Measurements from ENCODE around the gene POU5F1.

POU5F1 gene

DNA sequence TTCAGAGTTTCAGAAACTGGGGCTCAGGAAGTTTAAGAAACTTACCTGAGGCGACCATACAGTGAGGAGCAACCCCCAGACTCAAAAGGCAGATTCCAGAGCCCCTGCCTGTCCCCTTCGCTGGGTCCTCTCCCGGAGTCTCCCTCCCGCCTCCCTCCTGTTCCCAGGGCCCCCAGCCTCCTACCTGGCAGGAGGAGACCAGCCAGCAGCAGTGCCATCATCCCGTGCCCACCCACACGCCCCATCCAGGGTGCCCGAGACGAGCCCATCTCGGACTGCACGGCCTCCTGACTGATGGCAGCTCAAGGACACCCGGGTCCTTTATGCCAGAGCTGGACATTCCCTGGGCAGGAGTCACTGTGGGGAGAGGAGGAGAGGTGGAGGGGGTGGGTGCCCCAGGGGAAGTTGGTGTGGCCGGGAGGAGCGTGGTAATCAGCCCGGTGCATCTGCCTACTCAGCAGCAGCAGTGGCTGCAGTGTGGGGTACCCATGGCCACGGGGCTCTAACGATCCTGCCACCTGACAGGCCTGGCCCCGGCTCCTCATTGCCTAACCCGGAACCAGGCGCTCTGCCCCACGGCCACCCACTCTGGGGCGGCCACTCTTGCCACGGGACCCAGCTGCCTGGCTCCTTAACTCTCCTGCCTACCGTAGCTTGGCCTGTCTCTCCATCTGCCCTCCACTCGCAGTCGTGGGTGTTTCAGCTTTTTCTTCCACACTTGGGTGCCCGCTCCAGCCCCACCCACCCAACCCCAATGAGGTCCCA lies 50.1 kb downstream of the POU5F1 start, which contains the start of gene CDSN:
Gene CDSN, minus strand, starts transcription at position 296 of the 765 bp plus-strand sequence. Its CDS starts 27 bp downstream, at position 269.
- TF ChIP-seq, protein P1, sequence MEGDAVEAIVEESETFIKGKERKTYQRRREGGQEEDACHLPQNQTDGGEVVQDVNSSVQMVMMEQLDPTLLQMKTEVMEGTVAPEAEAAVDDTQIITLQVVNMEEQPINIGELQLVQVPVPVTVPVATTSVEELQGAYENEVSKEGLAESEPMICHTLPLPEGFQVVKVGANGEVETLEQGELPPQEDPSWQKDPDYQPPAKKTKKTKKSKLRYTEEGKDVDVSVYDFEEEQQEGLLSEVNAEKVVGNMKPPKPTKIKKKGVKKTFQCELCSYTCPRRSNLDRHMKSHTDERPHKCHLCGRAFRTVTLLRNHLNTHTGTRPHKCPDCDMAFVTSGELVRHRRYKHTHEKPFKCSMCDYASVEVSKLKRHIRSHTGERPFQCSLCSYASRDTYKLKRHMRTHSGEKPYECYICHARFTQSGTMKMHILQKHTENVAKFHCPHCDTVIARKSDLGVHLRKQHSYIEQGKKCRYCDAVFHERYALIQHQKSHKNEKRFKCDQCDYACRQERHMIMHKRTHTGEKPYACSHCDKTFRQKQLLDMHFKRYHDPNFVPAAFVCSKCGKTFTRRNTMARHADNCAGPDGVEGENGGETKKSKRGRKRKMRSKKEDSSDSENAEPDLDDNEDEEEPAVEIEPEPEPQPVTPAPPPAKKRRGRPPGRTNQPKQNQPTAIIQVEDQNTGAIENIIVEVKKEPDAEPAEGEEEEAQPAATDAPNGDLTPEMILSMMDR (IDR thresholded peaks at IDR 0.05; ENCODE audit: insufficient read depth, low read depth, low read length, missing control alignments) = no peak
- no peak for DNase-seq (ENCODE audit: low read depth)
- no peak within 1 kb of the TSS for H3K4me3 ChIP-seq (ENCODE audit: low read length)

DNA sequence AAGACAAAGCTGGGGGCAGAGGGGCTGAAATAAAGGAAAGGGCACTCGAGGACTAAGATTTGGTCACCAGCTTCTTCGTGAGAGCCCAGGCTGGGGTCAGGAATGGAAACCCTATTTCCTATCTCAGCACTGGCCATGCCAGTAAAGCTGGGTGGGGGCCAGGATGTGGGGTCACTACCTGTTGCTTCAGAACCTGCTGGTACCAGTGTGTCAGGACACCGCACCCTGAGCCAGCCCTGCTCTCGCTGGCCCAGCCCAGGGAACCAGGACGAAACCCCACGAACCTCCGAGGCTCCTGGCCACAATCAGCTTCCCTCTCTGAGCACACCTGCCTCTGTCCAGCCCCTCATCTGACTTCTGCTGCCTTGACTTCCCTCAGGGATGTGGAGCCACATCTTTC lies 52.3 kb downstream of the POU5F1 start:
- DNase-seq (ENCODE audit: low read depth) = no peak
- H3K4me3 ChIP-seq (ENCODE audit: low read length) = no peak overlapping the region
- TF ChIP-seq, protein P1 (IDR thresholded peaks at IDR 0.05; ENCODE audit: insufficient read depth, low read depth, low read length, missing control alignments) = no peak

DNA sequence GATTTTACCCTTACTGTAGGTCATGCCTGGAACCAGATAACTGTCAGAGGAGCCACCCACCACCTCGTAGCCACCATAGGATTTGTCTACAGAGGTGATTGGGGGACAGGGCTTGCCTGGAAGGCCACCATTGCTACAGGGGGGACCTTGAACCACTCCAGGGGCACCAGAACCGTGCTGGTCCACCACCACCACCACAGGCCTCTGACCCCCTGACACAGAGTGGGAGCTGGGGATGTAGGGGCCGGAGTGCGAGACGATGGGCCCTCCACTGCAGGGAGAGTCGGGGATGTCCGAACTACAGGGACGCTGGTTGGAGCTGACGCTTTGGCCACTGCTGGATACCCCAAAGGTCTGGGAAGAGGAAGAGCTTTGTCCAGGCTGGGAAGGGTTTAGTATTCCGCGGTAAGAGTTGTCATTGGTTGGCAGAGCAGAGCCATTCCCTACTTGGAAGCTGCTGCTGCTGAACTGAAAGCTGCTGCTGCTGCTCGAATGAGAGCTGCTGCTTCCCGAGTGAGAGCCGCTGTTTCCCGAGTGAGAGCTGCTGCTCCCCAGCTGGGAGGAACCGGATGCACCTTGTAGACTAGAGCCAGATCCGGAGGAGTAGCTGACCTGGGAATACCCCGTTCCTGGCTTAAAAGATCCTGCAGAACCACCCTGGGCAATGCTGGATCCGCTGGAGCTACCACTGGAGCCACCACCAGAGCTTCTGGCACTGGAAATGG lies 53.7 kb downstream of the POU5F1 start:
- DNase-seq (ENCODE audit: low read depth) = no peak
- H3K4me3 ChIP-seq (ENCODE audit: low read length) = no peak overlapping the region
- TF ChIP-seq, protein P1 (IDR thresholded peaks at IDR 0.05; ENCODE audit: insufficient read depth, low read depth, low read length, missing control alignments) = no peak

DNA sequence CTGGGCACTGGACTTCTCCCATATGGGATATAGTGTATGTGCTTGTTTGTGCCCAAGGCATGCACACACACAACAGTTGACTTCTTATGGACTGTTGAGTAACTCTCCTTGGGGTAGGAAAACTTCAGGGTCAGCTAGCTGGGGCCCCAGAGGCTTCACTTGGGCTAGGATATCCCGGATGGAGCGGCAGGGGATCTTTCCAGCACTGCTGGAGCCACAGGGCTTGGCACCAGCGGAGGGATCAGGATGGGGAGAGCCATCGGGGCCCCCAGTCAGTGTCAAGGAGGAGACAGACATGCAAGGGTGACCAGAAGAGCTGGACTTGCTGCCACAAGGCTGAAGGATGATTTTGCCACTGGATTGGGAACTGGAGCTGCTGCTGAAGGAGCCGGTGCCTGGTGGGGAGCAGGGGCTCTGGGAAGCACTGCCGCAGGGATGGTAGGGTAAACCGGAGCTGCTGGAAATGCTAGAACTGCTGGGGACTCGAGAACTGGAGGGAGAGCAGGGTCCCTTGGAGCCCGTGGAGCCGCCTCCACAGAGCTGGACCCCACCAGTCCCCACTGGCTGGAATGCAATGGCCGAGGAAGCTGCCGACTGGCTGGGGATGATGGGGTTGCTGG lies 54.4 kb downstream of the POU5F1 start:
- TF ChIP-seq, protein P1 (IDR thresholded peaks at IDR 0.05; ENCODE audit: insufficient read depth, low read depth, low read length, missing control alignments) = no peak
- DNase-seq (ENCODE audit: low read depth) = no peak
- peak overlapping the region; percentile 55 for H3K4me3 ChIP-seq (ENCODE audit: low read length)

DNA sequence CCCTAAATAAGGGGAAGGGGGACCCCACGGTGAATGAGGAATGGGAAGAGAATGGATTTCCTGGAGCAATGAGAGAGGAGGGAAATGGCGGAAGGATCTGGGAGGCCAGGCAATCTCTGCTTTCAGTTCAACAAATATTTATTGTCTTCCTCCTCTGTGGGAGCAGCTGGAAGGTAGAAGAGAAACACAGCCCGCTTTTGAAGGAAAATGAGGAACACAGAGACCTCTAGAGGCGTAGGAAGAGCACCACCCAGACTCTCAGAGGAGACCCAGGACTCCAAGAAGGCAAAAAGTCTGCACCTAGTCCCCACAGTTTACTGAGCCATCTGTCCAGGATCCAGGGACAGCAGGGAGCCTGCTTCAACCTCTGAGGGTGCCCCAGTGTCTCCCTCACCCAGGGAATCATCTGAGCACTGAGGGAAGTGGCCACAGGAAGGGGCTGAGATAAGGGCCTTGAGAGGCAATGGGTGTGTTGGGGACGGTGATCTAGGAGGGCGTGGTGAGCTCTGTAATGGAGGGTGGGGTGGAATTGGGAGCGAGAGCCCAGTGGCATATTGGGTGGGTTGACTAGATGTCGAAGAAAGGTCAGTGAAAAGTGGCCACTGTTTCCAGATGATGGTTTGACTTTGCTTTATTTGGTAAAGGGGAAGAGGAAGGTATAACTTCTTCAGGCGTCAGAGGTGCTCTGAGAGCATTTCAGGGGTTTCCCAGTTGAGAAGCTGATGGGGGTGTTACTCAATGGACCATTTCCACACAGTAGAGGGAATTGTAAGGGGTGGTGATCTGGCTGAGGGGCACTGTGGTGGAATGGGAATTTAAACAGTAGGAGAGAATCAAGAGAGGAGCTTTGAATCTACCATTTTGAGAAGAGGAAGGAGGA lies 55.3 kb downstream of the POU5F1 start:
- peak; percentile 71 for DNase-seq (ENCODE audit: low read depth)
- peak overlapping the region; percentile 55 for H3K4me3 ChIP-seq (ENCODE audit: low read length)
- TF ChIP-seq, protein P1 (IDR thresholded peaks at IDR 0.05; ENCODE audit: insufficient read depth, low read depth, low read length, missing control alignments) = peak; percentile 52

DNA sequence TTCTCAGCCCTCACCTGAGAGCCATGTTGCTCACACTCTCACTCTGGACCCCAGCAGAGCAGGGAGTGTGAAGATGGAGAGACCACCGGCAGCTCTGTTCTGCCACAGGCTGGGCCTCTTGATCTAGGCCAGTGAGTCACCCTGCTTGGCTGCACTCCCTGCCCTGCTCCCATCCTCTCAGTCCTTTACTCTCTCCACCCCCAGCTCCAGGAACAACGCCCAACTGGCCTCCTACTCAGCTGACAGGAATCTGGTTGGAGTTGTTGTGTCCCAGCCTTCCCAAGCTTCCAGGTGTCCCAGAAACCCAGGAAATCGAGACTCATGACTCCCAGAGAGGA lies 56.0 kb downstream of the POU5F1 start, which contains the start of gene PSORS1C1:
Gene PSORS1C1, plus strand, starts transcription at position 260 of the 338 bp plus-strand sequence. CDS start 14,833 bp downstream, outside the sequence.
- peak; percentile 98 for DNase-seq (ENCODE audit: low read depth)
- TF ChIP-seq, protein P1 (IDR thresholded peaks at IDR 0.05; ENCODE audit: insufficient read depth, low read depth, low read length, missing control alignments) = no peak
- H3K4me3 ChIP-seq (ENCODE audit: low read length) = peak within 1 kb of the TSS; percentile 55

Measured in epithelial cell of esophagus (primary cell).